ENCODE results near the gene SOWAHA.
A peak's percentile ranks its signal among the peaks of the same experiment; 100 is the strongest.

SOWAHA gene

DNA sequence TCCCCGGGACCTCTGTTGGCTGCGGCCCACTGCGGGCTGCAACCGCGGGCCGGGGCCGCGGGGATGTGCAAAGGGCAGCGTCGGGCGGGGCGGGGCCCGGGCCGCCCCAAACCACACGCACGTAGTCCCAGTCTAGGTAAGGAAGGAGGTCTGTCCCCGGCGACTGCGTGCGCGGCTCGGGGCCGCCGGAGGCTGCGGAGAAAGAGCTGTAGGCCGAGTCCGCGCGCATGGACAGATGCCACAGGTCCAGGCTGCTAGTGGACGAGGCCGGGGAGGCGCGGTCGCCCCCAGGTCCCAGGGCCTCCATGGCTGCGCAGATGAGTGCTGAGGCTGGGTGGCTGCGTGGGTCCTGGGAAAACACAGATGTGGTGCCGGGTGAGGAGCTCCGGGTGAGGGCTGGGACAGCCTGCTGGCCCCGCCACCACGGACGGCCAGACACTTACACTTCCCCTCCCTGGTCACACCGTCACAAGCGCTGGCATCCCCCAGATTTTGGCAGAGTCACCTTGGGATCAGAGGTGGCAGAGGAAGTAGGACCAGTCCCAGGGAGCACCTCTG is 12.8 kb downstream of the SOWAHA start:
- no peak for DNase-seq (ENCODE audit: low spot score)

DNA sequence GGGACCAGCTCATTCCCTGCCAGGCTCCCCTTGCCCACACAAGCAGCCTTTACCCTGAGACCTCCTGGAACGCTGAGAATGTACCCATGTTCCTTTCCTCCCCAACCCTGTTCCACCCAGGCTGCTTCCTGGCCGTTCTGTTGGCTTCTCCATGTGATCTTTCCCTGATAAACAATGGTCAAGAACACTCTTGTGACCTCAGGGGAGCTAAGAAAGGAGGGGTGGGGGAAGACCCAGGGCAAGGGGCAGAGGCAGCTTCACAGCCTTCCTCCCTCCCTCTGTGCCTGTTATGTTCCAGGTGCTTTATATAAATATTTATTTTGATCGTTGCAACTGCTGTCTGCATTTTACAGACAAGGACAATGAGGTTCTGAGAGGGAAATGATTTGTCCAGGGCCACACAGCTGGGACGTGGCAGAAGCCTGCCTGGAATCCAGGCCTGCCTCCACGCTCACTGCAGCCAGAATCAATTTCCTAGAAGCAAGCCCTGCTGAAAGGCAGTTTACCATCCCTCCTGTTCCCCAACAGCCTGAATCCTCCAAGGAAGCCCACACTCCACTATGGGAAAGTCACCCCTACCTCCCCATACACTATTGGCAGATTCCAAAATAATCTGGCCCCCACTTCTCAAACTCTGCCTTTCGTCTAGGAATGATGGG is 13.5 kb downstream of the SOWAHA start:
- no peak for DNase-seq (ENCODE audit: low spot score)

DNA sequence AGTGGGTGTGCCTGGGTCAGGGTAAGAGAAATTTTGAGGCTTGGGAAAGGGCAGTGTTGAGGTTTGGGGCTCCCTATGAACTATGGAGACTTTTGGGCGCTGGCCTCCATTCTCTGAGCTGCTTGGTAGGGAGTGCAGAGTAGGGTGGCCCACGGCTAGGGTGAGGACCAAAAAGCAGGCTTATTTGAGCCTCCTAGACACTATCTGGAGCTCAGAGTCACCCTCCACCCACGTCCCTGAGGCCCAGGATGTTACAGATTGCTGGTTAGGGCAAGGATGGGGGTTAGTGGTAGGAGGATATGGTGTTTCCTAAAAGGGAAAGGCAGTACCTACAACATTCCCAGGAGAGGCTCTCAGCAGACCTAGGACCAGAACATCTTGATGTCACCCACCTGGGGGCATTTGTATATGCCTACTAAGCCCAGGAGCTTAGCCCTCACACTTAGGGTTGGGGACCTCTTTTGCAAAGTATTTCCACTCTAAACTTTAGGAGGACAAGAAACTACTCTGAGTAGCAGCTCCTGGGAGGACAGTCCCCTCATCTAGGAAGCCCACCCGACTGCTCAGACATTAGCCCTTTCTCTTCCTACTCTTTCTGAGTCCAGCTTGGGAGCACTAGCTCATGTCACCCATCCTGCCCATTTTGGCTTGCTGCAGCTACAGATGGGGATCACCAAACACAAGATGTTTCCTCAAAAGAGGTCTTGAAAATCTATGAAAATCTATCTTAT is 15.0 kb downstream of the SOWAHA start:
- no peak for DNase-seq (ENCODE audit: low spot score)

DNA sequence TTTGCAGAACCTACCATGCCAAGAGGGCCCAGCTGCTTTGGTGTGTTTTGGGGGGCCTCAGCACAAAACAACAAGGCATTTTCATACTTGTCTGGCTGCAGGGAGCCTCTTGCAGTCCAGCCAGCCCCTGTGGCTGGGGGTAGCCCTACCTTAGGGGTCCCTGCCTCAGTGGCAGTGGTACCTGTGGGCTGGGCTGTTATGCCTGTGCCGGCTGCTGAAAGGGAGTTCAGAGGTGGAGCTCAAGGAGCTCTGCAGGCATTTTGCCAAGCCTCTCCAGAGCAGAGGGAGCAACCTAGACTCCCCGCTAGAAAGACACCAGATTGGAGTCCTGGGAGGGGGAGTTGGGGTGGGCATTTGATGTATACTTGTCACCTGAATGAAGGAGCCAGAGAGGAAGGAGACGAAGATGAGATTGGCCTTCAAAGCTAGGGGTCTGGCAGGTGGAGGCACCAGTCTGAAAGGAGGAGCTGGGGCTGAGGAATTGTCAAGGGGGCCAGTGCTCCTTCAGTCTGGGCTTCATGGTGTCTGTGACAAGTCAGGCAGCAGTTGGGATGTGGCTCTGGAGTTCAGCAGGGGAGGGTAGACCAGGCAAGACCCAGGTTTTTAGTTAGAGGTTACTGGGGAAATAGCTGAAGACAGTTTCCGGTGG is 15.9 kb downstream of the SOWAHA start:
- no peak for DNase-seq (ENCODE audit: low spot score)

DNA sequence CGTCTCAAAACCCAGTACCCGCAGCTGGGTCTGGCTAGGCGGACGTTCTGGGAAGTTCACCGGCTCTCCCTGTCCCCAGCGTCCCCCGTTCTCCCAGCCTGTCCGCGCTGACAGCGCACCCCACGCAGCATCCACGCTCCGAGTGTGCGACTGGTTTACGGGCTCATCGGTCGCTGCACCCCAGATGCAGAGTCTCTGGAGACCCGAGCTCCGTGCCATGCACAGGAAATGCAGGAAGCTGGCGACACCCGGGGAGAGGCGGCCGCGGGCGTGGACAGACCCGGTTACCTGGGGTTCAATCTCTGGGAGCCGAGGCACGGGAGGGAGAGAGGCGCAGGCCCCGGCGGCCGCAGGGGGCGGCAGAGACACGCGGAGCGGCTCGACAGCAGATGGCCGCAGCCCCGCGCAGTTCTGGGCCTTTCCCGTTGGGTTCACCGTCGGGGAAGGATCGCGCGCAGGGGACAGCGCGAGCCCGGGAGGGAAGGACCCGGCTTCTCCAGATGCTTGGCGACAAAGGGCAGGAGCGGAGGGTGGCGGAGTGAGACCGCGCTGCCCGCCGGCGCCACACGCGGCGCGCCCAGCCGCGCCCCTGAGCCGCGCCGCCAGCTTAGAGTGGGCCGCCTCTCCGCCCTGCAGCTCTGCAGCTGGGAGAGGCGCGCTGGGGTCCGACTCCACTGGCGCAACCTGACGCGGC is 16.8 kb downstream of the SOWAHA start:
- DNase-seq (ENCODE audit: low spot score): peak; percentile 78

DNA sequence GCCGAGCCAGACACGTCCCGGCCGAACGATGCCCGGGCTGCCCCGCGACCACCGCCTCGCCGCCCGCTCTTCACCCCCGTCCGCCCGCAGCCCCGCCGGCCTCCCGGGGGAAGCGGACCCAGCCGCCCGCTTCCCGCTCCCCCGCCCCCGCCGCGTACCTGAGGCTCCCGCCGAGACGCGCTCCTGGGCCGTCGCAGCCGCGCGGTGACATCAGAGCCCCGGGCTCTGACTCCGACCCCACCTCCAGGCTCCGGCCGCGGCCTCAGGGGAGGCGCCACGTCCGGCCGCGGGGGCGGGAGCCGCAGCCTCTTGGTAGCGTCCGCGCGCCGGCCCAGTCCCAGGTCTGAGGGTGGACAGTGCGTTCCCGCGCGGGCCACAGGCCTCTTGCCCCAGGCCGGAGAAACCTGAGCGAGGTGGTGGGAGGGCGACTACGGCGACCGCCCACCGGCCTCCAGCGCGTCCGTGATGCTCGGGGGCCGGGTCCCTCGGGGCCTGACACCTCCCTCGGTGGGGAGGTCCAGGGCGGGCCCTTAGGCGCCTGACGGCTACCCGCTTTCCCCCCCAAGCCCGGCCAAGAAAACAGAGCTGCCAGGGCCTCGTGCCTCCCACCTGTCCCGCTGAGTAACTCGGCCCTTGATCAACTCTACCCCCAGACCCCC is 17.5 kb downstream of the SOWAHA start, which contains the start of gene SHROOM1:
SHROOM1 (minus strand) TSS at position 212 of the 659 bp plus-strand sequence. CDS start 4,507 bp downstream, outside the sequence.
- DNase-seq (ENCODE audit: low spot score): no peak

DNA sequence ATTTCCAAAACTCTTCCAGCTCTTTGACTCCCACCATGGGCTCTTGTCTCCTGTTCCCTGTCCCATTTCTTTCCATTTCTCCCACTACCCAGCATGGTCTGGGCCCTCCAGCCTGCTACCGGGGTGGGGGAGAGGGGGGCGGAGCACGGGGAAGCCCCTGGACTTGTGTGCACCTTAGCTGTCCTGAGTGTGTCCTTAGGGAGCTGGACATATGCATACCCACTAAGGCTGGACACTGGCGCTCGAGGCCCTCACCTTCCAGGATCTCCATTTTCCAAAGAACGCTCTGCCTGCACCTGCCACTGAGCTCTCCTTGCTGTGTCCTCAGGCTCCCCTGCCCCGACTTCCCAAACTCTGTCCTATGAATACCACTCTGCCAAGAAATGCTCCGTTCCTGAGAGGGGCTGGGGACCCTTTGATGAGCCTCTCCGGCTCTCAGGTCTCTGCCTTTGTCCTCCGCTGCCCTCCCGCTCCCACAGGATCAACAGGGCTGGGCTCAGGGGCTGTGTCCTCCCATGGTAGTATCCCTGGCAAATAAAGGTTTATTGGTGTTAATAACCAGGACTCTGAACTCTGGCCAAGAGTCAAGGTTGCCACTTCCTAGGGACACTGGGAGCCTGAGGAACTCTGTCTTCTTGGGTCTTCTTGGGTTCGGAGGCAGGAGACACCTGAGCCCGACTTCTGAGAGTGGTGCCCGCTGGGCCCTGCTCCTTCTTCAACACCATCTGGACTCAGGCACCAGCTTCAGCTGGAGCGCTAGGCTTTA is 18.2 kb downstream of the SOWAHA start:
- no peak for DNase-seq (ENCODE audit: low spot score)

DNA sequence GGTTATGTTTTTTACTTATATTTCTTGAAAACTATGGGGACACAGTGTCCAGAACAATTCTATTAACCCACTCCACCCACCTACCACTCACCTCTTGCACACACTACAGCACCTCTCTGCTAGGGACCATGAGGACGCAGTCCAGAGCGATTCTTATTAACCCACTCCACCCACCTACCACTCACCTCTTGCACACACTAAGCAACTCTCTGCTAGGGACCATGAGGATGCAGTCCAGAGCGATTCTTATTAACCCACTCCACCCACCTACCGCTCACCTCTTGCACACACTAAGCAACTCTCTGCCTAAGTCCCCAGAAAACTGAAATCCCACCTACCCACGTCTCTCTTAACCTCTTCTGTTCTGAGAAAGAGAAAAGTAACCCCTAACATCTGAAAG is 19.5 kb downstream of the SOWAHA start:
- DNase-seq (ENCODE audit: low spot score): no peak

DNA sequence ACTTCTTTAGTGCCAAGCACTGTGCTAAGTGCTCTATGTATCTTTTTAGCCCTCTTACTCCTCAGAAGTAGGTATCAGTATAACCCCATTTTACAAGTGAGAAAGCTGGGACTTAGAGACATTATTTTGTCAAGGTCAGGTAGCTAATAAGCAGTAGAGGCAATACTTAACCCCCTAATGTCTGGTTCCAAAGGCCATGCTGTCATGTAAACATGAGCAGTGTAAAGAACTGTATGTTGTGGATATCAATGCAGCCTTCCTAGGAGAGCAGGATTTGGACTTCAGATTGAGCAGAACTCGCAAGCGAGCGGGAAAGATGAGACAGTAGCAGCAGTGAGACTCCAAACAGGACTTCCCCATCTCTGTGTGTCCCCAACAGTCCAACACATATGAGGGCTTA is 21.0 kb downstream of the SOWAHA start:
- no peak for DNase-seq (ENCODE audit: low spot score)

DNA sequence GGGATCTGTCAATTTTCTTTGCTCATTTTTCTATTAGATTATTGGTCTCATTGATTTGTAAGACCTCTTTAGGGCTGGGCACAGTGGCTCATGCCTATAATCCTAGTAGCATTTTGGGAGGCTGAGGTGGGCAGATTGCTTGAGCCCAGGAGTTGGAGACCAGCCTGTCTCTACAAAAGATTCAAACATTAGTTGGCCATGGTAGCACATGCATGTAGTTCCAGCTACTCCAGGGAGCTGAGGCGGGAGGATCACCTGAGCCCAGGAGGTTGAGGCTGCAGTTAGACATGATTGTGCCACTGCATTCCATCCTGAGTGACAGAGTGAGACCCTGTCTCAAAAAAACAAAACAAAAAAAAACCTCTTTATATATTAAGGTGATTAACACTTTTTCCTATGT is 23.8 kb downstream of the SOWAHA start:
- no peak for DNase-seq (ENCODE audit: low spot score)

DNA sequence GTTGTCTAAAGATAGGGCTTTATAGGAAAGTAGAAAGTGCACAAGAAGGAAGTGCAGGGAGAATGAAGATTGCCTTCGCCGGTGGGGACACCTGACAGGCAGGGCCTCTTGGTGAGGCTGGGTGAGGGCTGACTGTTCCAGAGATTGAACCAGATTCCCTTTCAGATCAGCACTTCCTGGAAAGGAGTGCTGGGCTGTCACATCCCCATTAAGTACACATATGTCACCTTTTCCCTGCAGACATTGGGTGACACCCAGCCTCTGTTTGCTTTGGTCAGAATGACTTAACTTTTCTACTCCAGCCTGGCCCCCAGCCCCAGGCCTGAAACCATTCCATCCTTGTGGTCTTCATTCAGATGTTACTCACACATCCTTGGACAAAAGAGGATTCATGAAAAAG is 24.8 kb downstream of the SOWAHA start:
- no peak for DNase-seq (ENCODE audit: low spot score)

DNA sequence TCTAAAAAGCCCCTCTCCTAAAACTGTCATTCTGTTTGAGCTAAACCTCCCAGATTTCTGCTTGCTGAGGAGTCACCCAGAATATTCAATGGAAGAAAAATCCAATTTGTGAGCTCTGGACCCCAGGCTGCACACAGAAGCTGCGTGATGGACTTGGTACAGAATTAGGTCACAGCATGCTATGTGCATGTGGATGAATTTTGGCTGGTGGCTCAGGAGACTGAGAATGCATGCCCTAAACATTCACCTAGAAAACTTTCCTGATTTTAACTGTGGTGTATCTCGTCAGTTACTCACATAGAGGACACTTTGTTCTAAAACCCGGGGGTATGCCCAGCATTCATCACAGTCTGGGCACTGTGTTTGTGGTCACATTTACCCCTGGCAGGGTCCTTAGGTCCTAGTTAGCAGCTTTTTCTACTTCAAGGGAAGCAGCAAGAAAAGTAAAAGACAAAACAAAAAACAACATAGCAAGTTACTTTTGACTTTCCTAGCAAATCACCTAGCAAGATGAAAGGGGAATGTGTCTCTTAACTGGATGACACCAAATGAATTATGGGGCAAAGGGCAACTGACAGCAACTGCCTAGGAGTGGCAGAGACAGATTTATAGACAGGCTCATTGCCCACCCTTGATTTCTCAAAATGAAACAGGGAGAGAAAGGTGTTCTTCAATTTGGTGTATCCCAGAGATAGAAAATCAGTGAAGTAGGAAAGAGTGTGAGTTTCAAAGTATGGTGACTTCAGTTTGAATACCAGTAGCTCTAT is 25.6 kb downstream of the SOWAHA start:
- DNase-seq (ENCODE audit: low spot score): no peak

DNA sequence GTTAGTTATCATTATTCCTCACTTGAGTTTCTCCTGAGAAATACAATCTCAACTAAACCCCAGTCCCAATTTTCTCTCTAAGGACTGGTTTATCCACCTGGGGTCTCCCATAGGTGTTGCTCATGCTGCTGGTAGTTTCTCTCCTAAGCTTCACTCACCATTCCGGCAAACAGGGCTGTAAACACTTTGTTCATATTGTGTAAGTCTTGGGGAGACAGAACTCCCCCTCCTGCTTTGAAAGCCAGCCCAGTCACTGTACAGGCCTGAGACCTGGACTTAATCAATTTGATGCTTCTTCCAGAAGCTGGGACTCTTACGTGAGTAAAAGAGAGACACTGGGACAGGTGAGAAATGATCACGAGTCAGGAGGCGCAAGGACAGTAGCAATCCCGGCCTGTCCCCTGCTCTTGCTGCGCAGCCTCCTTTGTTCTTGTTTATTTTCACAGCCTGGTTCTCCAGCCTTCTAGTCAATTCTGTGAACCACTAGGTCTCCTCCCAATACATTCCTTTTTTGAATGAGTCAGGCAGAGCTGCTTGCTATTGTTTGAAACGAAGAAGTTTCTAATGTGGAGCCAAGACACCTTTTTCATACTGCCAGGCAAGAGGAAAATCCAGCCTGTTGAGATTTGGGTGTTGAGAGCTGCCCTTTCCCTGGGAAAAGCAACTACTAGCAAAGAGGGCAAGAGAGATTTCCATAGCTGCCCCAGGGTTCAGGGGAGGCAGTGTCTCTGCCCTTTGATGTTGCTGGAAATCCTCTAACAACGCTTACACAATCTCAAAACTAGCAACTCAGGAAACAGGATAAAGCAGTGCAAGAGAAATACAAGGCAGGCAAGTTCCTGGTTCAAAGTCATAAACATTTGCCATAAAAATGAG is 26.6 kb downstream of the SOWAHA start:
- no peak for DNase-seq (ENCODE audit: low spot score)

DNA sequence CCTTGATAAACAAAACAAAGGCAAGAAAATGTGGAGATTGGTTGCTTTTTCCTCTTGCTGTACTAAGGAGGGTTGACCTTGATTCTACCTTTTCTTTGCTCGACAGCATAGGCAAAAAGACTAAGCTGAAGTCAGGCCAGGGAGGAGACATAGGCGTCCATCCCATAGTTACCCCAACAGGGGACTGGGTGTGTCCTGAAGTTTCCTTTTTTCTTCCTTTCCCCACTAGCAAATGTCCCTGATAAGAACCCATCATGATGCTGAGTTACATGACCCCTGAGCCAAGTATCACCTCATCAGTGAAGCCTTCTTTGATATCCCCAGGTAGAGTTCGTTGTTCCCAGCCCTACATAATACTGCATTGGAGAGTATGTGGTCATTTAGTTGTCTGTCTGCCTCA is 27.2 kb downstream of the SOWAHA start:
- no peak for DNase-seq (ENCODE audit: low spot score)

DNA sequence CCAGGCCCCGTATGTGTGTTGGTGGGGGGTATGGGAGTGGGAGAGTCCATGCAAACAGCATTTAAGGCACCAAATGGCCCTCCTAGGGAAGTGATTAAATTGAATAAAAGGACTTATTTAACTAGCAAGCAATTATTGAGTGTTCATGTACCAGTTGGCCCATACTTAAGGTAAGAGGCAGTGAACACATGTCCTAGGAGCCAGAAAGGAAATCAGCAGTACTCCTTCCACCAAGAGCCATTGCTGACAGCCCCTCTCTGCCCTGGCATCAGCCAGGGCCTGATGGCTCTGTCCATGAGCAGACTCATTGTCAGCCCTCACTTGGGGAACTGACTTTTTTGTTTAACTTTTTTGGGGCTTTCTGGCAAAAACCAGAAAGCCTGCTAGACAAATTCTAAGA is 27.8 kb downstream of the SOWAHA start:
- no peak for DNase-seq (ENCODE audit: low spot score)

DNA sequence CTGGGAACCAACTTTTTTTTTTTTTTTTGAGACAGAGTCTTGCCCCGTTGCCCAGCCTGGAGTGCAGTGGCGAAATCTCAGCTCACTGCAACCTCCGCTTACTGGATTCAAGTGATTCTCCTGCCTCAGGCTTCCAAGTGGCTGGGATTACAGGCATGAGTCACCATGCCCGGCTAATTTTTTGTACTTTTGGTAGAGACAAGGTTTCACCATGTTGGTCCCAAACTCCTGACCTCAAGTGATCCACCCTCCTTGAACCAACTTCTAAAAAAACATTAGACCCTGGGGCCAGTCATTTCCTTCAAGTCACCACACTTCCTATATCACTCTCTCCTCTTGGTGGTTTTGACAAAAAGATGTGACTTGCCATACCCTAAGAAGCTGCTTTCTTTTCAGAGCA is 28.2 kb downstream of the SOWAHA start:
- no peak for DNase-seq (ENCODE audit: low spot score)

DNA sequence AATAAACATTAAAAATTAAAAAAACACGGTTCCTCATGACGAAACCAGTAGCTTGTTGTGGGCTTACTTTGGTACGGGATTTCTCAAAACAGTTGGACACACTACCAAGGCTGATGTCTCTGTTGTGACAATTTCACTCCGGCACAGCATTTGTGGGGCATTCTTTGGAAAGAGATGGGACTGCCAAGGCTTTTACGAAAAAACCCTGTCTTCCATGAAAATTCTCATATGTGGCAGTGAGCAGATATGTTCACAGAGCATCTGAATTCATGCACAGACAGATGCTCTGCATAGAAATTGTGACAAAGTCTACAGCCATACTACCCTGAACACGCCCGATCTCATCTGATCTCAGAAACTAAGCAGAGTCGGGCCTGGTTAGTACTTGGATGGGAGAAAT is 35.2 kb downstream of the SOWAHA start:
- no peak for DNase-seq (ENCODE audit: low spot score)

DNA sequence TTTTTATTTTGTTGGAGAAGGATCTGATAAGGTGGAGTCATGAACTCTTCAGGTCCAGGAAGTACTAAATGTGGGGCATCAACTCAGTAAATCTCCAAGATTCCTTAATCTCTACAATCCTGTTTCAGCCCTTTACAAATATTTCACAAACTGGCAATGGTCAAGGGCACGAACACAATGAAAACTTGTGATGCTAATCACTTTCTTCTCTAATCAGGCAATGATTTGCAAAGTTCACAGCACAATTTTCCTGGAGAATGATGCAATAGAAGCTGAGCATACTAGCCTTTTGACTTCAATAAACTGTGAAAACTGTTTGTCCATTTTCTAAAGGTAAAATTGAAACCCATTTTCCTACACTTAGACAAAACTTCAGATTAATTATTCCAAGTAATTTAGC is 36.2 kb downstream of the SOWAHA start:
- no peak for DNase-seq (ENCODE audit: low spot score)

DNA sequence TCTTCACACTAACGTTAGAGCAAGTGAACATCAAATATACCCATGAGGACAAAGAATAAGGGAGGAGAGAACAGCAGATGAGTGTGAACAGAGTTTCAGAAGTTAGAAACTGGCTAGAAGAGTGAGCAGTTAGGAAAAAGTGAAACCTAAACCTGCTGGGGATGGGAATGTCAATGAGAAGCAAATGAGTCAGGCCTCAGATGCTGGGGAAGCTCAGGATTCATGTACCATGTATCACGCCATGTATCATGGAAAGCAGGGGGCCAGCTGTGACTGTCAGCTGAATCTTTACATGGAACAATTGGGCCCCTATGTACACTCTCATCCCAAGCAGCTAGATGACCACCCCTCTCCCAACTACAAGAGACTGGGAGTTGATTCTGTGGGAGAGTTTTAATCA is 37.0 kb downstream of the SOWAHA start:
- DNase-seq (ENCODE audit: low spot score): no peak

Data from Ammon's horn (tissue), 1 donor.